Suppressor macrophage treated with lipopolysaccharide for 4 hours (primary cell): Measurements from ENCODE around the gene EAF1.
"Not testable (repeated sequence)": the region's sequence is repeated elsewhere in the genome, so short reads cannot be mapped to it uniquely, and the experiment has no call there.

Source experiments
- DNase-seq: peaks from one replicate; pipeline ENCODE4 v3.0.0-alpha.2; 2020

The EAF1 gene

DNA sequence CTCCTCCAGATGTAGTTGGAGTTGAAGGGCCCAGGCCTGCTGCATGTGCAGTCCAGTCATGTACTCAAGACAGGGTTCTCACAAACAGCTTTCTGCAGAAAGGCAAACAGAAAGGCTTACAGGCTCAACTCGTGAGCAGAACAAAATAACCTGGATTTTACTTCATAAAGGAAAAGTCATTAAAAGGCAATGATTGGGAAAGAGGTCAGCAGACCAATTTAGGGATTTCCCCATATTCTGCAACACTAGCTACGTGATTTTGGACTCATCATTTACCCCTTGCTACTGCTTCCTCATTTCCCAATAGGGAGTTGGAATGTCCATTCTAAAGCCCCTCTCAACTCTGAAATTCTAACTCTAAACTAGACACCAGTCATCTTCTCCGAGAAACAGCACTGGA, 18.2 kb upstream of the EAF1 start:
- peak; percentile 95 for DNase-seq

DNA sequence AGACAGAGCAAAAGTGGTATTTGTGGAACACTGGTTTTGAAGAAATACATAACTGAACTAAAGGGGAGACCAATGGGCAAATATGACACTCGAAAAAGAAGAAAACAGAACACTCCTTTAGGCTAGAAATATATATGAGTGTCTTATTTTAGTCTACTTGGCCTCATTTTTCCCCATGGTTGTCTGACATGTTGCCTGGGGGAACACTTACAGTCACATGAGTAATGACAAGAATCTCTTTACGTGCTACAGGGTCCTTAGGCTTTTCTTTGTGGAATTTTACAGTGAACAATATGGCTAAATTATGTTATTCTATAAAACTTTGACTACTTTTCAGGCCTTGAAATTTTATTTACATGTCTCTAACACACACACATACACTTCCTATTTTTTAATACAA, 17.6 kb upstream of the EAF1 start:
- DNase-seq, result no peak

DNA sequence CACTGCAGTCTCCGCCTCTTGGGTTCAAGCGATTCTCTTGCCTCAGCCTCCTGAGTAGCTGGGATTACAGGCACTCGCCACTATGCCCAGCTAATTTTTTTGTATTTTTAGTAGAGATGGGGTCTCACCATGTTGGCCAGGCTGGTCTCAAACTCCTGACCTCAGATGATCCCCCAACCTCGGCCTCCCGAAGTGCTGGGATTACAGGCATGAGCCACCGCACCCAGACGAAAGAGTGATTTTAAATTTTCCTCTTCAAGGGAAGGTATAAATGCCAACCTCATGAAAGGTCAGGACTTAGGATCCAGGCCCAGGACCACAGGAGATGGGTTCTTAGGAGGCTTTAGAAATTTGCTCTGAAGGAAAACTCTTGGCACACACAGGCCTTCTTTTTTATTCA, 16.4 kb upstream of the EAF1 start:
- not testable (repeated sequence) for DNase-seq

DNA sequence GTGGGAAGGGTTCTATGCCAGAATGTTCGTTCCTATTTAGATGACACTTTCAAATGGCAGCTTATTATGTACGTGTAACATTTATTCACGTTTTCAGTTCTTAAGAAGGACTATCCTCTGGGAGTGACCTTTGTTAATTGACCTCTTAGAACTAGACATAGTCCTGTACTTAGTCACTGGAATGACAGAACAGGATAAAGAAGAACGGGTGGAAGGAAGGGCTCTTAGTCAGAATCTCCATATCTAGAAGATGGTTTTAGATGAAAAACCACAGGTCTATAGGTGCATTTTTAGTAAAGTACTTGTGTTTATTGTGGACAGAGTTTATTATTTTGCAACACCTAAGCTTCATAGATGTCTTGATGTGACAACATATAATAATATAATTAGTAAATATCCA, 6.5 kb upstream of the EAF1 start:
- DNase-seq, result no peak

DNA sequence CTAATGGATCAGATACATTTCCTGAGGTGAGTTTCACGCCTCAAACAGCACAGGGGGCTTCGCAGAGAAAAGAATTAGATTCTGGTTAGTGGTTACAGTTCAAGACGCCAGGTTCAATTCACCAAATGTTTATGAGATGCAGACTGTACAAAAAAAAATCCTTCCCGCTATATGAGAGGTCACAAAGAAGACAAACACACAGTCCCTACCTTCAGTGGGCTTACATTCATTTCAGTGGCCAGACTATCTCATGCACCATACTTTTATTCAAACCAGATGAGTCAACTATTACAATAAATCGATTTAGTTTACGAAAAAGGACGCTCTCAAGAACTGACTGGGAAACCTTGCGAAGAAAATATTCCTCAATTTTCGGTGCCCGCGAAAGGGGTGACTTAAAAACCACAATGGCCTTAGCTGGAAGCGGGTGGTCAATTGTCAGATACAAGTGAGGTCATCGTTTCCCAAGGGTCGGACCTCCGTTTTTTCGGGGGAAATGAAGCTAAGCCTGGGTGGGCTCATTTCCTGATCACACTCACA, 749 bp upstream of the EAF1 start:
- no peak for DNase-seq

DNA sequence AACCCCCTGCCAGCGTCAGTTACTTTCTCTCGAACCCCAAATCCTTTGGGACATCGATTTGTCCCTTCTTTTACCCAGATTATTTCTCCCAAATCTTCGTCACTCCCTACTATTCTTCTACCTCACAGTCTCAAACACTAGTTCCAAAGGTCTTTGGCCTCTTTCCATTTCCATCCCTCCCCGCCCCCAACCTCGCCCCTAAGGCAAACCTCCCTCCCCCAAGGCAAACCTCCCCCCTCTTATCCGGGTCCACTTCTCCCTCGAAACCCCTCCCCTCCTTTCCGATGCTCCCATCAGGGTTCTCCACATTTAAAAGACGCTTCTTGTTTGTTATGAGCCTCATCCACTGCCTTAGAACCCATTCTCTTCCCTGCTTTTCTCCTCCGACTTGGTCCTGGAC, 583 bp downstream of the EAF1 start:
- DNase-seq, result peak; percentile 49

DNA sequence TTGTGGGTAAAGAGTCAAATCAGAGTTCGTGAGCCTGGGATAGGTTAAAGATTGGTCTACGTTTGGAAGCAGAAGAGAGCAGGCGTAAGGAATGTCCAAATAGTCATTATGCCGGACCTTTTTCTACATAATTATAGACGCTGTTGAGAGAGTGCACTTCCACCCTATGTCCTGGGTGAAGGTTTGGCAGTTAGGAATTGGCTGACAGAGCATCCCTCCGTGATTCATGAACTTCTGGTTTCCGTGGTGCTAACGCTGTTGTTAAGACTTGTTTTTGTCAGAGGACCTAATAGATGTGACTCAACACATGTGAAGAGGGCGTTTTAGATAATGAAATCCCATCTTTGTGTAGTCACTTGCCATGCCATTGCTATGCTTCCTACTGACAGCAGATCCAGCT, 1.1 kb downstream of the EAF1 start:
- DNase-seq, result peak; percentile 86

DNA sequence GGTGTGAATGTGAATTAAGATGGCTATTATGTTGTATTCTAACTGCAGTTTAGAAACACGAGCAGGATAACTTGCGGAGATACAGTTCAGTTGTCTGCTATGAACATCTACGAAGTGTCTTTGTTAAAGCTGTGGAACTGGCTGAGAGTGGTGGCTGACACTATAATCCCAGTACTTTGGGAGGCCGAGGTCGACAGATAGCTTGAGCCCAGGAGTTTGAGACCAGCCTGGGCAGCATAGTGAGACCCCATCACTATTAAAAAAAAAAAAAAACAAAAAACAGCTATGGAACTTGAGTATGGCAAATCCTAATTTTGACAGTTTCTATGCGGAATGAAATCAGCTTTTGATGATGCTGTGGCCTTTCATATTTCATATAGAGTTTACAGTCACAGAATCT, 1.7 kb downstream of the EAF1 start:
- no peak for DNase-seq

DNA sequence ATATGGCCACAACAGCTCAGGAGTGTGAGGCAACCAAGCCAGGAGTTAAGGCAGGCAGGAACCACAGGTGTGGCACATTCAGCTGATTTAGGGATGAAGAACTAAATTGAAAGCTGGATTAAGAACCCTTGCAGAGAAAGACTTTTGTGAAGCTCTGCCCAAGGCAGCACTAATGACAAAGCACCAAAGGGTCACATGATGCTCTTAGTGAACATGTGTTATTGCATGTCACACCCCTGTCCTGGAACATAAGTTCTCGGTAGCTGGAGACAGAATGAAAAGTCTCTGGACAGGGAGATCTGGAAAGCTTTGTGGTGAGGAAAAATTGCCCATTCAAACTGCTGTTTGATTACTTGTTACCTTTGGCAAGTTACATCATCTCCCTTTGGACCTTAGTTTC, 3.2 kb downstream of the EAF1 start:
- DNase-seq, result no peak

DNA sequence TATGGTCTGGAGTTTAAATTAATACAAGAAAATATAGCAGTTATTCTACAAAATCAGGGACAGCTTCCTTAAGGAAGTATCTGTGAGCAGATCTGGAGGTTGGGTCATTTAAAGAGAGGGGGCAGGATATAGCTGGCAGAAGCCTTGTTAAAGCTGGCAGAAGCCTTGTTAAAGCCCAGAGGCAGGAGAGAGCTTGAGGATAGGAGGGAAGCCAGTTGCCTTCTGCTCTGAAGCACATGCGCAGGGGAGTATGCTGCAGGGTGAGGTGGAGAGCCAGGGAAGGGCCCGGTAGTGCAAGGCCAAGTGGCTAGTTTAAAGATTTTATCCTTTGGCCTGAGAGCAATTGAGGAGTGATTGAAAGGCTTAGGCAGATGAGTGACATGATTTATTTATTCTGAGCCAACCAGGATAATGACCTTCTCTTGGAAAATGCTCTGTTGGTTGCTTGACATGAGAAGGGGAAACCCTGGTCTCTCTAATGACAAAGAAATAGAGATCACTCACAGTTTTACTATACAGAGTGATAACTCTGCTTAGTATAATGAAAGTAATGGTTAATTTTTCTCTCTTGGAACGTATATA, 3.9 kb downstream of the EAF1 start:
- DNase-seq, result no peak

DNA sequence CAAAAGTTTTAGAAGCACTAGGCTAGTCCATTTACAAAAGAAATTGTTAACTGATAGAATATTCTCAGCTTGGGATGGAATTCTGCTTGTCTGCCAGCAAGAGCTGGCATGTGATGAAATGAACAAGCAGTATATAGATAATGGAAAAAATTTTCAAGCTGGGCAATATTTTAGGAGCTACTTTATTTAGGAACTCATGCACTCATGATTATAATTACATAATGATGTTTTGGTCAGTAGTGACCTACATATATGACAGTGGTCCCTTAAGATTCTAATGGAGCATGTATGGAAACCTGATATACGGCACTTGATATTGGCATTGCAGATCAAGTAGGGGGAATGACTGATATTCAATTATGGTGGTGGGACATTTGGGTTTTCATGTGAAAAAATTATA, 6.1 kb downstream of the EAF1 start:
- no peak for DNase-seq

DNA sequence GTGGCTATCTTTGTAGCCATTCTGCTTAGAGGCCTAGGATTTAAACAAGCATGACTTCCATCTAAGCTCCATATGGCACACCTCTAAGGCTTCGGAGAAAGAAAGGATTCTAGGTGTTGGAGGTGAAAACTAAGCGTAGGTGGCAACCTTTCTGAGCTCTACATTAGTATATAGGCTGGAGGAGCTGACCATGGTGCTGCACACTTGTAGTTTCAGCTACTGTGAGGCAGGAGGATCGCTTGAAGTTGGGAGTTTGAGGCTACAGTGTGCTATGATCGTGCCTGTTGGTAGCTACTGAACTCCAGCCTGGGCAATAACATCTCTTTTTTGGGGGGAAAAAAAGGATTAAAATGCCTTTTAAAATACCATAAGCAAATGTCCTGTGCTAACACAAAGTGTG, 7.4 kb downstream of the EAF1 start:
- no peak for DNase-seq

DNA sequence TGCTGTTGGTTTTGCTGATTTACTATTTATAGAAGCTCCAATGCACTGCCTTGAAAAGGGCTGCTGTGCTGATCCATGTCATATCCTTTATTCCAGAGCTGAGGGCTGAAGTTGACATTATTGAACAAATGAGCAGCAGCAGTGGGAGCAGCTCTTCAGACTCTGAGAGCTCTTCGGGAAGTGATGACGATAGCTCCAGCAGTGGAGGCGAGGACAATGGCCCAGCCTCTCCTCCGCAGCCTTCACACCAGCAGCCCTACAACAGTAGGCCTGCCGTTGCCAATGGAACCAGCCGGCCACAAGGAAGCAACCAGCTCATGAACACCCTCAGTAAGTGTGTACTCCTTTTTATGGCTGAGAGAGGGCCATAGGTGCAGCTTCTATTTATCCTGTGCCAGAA, 8.8 kb downstream of the EAF1 start:
- no peak for DNase-seq

DNA sequence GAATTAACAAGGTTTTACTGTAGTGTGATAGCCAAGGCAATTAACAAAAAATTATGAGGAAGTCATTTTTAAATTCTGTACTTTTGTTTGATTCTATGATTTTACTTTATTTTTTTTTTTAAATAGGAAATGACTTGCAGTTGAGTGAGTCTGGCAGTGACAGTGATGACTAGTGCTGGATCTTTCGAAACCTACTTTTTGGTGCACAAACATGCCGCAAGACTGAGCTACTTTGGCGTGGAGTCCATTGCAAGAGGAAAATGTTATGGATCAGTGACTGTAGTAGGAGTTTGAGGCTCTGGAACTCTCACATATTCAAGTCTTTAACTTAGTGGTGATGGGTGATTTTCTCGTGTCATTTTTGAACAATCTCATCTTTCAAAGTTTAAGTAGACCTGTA, 11.6 kb downstream of the EAF1 start:
- DNase-seq, result peak; percentile 83

DNA sequence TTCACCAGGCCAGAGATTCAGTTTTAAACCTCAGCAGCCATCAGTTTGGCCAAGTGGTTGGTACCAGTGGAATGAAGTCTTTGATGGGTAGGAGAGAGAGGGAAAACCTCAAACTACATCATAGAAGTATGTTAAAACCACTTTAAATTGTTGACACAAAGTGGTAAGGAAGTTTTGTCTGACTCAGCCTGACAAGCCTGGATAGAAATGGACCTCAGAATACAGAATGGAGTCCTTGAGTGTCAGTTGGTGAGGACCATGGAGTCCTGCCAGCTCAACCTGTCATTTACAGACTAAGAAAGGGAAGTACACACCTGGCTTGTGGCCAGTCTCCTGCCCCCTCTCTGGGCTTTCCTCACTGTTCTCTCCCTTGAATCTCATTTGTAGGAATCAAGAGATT, 12.1 kb downstream of the EAF1 start:
- DNase-seq, result no peak

DNA sequence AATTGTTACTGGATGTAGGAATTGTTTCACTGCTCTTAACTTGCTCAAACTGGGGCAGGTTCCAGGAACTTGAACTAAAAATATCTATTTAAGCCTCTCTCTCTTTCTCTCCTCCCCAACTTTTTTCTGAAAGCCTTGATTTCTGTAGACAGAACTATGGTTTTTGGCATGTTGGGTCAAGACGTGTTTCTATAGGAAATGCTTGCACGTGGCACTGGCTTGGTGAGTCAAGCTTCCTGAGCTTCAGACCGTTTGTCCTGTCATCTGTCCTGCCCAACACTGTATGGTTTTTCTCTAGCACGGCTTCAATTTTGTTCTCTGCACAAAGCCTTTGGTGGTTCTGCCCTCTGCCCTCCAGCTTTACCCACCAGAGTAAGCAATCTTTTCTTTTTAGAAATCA, 13.5 kb downstream of the EAF1 start:
- DNase-seq, result peak; percentile 74

DNA sequence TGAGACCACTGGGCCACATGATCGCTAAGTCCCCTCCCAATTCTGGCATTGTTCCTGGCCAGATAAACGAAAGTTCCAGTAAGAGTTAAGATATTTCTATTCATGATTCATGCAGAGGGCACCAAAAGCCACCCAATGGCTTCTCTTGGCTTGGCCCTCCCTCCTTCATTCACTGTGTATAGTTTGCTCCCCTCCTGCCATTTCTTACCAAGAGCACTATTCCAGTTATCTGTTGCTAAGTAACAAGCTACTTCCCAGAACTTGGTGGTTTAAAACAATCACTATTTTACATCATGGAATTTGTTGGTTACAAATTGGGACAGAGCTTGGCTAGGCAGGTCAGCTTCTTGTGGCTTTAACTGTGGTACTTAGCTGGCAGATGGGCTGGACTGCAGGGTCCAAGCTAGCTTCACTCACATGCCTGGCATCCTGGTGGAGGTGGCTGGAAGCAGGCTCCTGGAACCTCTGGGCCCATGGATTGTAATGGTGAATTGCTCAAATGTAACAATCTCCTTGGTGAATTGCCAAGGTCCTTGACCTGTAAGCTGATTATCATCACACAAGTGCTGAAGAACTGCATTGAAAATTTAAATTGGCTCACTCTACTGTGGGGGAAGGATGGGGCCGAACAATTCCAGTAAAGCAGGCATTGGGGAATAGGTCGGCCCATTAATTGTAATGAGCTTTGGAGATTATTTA, 16.6 kb downstream of the EAF1 start:
- DNase-seq, result no peak

DNA sequence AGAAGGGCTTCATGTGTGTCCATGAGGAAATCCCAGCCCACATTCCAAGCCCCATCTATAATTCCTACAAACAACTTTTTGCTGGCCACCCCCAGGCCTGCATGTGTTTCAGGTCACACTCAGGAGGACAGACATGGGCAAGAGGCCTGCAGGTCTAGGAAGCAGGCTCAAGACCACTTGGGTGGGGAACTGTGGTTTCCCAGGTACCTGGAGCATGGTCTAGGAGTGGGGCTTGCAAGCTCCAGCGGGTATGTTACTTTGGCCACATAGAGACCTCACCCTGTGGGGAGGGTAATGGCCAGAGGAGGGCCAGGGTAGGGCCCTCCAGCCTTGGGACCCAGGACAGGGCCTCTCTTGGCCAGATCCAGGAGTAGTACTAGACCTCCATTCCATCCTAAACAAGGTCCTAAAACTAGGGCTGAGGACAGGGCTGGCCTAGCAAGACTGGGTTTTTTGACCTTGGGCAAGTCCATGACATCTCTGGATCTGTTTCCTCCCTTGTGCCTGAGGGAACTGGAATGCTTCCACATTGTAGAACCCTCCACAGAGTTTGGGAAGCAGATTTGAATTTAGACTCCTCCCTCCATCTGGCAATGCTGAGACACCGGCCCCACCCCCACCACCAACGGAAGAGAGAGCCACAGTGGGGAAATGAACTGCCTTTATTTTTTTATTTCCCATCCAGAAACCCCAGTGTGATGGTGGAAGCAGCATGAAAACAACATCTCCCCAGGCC, 22.3 kb downstream of the EAF1 start:
- DNase-seq, result no peak

DNA sequence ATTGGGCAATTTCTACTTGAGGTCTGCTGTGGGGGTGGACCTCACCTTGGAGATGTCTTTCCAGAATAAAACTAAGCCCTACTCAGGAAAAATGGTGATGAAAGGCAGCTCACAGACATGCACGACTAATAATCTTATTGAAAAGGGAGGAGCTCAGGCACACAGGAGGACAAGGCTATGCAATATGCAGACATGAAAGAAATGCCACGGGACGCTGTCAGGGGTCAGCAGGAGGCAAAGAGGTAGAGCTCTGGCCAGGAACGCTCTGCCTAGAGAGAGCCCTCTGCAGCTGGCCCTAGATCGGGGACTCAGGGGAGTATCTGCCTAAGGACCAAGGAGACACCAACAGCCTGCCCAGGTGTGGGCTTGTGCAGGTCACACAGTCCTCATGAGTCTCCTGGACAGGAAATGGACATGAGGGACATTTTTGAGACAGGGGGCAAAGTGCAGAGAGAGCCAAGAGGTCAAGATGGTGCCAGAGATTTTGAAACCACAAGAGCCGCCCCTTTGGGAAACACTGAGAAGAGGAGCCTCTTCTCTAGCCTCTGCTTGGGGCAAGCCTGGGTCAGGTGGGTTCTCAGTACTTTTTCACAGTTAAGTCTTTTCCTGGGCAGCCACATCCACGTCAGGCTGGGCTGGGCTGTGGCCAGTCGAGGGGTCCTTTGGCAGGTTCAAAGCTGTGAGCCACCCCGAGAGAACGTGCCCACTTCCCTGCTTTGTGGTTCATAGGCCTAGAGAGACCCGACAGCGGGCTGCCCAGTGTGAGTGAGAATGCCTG, 23.2 kb downstream of the EAF1 start:
- DNase-seq, result no peak

DNA sequence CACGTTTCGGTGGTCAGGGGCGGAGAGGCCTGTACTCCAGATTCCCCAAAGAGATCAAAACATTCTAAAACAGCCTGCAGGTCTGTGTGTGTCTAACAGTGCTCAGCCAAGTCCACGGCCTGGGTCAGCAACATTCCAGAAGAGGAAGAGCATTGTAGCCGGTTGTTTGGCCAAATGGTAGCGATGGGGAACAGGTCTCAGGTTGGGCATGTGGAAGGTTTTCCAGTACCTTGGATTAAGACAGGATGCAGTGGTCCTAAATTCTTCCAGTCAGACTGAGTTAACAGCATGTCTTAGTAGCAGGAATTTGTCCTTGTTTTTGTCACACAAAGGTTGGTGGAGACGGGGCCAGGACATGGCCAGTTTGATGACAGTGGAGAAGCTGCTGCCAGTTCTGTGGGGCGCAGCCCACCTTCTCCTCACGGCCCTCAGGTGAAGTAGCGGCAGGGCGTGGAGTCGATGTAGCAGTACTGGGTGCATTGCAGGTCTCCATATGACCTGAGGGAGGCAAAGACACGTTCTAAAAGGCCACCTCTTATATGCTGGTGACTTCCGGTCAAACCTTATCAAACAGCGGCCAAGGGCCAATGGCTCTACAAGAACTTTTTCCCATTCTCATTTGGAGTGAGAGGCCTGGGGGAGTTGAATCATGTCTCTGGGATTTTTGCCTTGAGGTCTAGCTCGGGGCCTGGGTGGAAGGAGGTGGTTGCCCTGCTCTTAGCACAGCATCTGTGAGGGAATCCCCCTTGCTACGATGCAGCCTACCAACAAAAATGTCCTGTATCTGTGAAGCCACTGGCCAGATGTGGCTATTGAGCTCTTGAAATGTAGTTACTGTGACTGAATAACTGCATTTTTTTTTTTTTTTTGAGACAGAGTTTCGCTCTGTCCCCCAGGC, 24.1 kb downstream of the EAF1 start:
- no peak for DNase-seq

DNA sequence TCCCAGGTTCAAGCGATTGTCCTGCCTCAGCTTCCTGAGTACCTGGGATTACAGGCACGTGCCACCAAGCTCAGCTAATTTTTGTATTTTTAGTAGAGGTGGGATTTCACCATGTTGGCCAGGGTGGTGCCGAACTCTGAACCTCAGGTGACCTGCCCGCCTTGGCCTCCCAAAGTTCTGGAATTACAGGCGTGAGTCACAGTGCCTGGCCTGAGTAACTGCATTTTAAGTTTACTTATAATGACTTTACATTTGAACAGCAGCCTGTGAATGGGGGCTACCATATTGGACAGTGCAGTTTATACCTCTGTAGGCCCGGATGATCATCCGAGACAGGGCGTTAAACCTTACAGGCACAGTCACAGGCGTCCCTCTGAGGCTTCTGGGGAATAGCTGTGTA, 24.8 kb downstream of the EAF1 start:
- no peak for DNase-seq

DNA sequence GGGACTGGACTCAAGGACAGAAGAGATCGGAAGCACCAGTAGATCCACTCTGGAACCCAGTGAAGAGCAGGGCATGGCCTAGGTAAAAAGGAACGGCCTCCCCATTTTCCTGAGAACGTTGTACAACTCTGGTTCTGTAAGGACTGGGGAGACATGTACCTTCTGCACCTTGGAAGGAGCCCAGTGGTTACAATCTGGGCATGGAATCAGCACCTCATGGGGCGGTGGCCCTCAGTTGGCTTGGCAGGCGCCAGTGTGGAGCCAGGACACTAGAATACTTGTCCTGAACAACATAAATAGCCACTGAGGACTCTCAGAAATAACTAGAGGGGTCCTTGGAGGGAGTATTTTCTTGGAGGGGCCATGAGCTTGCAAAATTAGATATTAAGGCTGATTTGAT, 25.6 kb downstream of the EAF1 start:
- DNase-seq, result no peak
